Measurements from ENCODE around the gene DEFB126.

DNA sequence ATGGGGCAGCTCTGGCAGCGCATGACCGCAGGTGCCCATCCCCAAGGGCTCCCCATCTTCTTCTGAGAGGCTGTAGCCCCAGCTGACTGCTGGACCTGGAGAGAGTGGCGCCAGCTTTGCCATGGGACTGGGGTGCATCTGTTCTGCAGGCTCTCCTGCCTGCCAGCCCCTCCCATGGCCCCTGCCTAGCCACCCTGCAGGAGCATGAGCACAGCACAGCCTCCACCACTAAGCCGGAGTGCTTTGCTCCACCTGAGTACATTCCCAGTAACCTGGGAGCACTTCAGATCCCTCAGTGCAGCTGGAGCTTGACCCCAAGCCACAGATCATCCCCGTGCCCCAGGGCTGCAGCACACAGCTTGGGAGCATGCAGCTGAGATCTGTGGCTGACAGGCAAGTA lies 38.9 kb upstream of the DEFB126 start:
- TF ChIP-seq EHMT2 (IDR thresholded peaks at IDR 0.05) (no peak), HMGXB4 (CRISPR knock-in tag; IDR thresholded peaks at IDR 0.05) (no peak), YY1 (IDR thresholded peaks at IDR 0.05; ENCODE audit: borderline replicate concordance in 1 of 3, control insufficient read depth in 1 of 3, extremely low read depth in 1 of 3, insufficient read depth in 3 of 3, insufficient read length in 1 of 3, insufficient replicate concordance in 2 of 3, low read depth in 1 of 3, low read length in 2 of 3) (no peak), ADNP (tag; IDR thresholded peaks at IDR 0.05) (no peak), JUN (IDR thresholded peaks at IDR 0.05; ENCODE audit: borderline replicate concordance, low read depth, low read length) (no peak), JUN (CRISPR knock-in tag; IDR thresholded peaks at IDR 0.05; ENCODE audit: borderline replicate concordance) (no peak), GATAD2A (IDR thresholded peaks at IDR 0.05) (no peak), ZFX (CRISPR knock-in tag; IDR thresholded peaks at IDR 0.05) (no peak), POLR2A (conservative IDR thresholded peaks at IDR 0.05) (no peak), GTF2F1 (IDR thresholded peaks at IDR 0.05; ENCODE audit: low read depth, low read length) (no peak), CEBPB (tag; IDR thresholded peaks at IDR 0.05) (no peak), ELK3 (CRISPR knock-in tag; IDR thresholded peaks at IDR 0.05) (no peak)
- TF ChIP-seq, protein P1, sequence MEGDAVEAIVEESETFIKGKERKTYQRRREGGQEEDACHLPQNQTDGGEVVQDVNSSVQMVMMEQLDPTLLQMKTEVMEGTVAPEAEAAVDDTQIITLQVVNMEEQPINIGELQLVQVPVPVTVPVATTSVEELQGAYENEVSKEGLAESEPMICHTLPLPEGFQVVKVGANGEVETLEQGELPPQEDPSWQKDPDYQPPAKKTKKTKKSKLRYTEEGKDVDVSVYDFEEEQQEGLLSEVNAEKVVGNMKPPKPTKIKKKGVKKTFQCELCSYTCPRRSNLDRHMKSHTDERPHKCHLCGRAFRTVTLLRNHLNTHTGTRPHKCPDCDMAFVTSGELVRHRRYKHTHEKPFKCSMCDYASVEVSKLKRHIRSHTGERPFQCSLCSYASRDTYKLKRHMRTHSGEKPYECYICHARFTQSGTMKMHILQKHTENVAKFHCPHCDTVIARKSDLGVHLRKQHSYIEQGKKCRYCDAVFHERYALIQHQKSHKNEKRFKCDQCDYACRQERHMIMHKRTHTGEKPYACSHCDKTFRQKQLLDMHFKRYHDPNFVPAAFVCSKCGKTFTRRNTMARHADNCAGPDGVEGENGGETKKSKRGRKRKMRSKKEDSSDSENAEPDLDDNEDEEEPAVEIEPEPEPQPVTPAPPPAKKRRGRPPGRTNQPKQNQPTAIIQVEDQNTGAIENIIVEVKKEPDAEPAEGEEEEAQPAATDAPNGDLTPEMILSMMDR (IDR thresholded peaks at IDR 0.05 in 2 of 3, conservative IDR thresholded peaks at IDR 0.05 in 1 of 3; ENCODE audit: insufficient read depth in 2 of 3, low read depth in 1 of 3, low read length in 3 of 3): no peak
